HepG2 (cell line): ENCODE measurements around the gene PRKN.

Source experiments
- ATF2 ChIP-seq: sonication (generic); formaldehyde crosslinking; IDR thresholded peaks from 2 replicates; pipeline ENCODE4 v1.4.0; 2020; ENCODE audit warnings: missing genetic modification reagents
- KLF9 ChIP-seq: IDR thresholded peaks from 2 replicates; pipeline ENCODE4 v1.6.1; 2016; ENCODE audit warnings: low read depth
- POLR2A ChIP-seq, 2 experiments: IDR thresholded peaks; 2 replicates each; pipeline ENCODE4 v1.6.1; 2011; ENCODE audit warnings: low read depth in 2 of 2, low read length in 2 of 2, mild to moderate bottlenecking in 1 of 2, moderate library complexity in 1 of 2; ENCODE audit not compliant: insufficient read depth in 1 of 2
- ZHX2 ChIP-seq, 2 experiments: sonication (generic) in 1 of 2; formaldehyde crosslinking in 1 of 2; IDR thresholded peaks; 2 replicates each; pipeline versions ENCODE4 v1.6.1 to v1.9.0; 2014 to 2022; ENCODE audit warnings: antibody characterized with exemption in 1 of 2, borderline replicate concordance in 1 of 2, inconsistent platforms in 1 of 2, low read depth in 1 of 2, missing genetic modification reagents in 1 of 2
- ZNF224 ChIP-seq: sonication (generic); formaldehyde crosslinking; IDR thresholded peaks from 2 replicates; pipeline ENCODE4 v1.5.0; 2020; ENCODE audit warnings: mild to moderate bottlenecking, missing genetic modification reagents
- ZNF33A ChIP-seq: sonication (generic); formaldehyde crosslinking; IDR thresholded peaks from 2 replicates; pipeline ENCODE4 v1.5.1; 2020; ENCODE audit warnings: missing genetic modification reagents, mild to moderate bottlenecking, moderate library complexity, borderline replicate concordance
- ZNF558 ChIP-seq: sonication (generic); formaldehyde crosslinking; IDR thresholded peaks from 2 replicates; pipeline ENCODE4 v1.9.0; 2022; ENCODE audit warnings: mild to moderate bottlenecking, missing genetic modification reagents, borderline replicate concordance

GRCh38 chr6:162638931-162639574 is 88.5 kb downstream of the PRKN start:
- TF ChIP-seq POLR2A (IDR thresholded peaks at IDR 0.05; ENCODE audit: insufficient read depth in 1 of 2, low read depth in 2 of 2, low read length in 2 of 2) = no peak
- TF ChIP-seq ZNF558 (CRISPR knock-in tag) = no peak
- no peak for TF ChIP-seq KLF9
- TF ChIP-seq ZNF224 (CRISPR knock-in tag) = no peak
- TF ChIP-seq ZNF33A = no peak
- TF ChIP-seq ATF2 = no peak
- no peak for TF ChIP-seq ZHX2 (IDR thresholded peaks at IDR 0.05; ENCODE audit: low read depth)
- TF ChIP-seq ZHX2 (CRISPR knock-in tag; IDR thresholded peaks at IDR 0.05; ENCODE audit: borderline replicate concordance) = no peak
